ENCODE results near the gene MACF1.
"Not testable (repeated sequence)": the region's sequence is repeated elsewhere in the genome, so short reads cannot be mapped to it uniquely, and the experiment has no call there.

The MACF1 gene

DNA sequence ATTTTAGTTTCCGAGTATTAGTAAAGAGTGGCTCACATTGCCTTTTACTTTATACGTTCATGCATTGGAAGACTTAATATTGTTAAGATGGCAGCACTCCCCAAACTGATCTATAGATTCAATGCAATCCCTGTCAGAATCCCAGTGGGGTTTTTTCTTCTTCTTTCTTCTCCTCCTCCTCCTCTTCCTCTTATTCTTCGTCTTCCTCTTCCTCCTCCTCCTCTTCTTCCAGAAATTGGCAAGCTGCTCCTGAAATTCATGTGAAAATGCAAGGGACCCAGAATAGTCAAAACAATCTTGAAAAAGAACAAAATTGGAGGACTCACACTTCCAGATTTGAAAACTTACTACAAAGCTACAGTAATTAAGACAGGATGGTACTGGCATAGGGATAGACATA, 23.2 kb upstream of the MACF1 start:
- DNase-seq, result no peak

DNA sequence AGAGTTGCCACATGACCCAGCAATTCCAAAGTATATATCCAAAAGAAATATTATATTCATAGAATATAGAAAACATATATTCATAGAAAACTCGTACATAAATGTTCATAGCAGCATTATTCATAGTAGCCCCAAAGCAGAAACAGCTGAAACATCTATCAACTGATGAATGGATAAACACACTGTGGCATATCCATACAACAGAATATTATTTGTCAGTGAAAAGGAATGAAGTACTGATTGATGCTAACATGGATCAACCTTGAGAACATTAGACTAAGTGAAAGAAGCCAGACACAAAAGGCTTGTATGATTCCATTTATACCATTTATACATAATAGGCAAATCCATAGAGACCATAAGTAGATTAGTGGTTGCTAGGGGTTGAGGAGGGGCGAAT, 21.7 kb upstream of the MACF1 start:
- no peak for DNase-seq

DNA sequence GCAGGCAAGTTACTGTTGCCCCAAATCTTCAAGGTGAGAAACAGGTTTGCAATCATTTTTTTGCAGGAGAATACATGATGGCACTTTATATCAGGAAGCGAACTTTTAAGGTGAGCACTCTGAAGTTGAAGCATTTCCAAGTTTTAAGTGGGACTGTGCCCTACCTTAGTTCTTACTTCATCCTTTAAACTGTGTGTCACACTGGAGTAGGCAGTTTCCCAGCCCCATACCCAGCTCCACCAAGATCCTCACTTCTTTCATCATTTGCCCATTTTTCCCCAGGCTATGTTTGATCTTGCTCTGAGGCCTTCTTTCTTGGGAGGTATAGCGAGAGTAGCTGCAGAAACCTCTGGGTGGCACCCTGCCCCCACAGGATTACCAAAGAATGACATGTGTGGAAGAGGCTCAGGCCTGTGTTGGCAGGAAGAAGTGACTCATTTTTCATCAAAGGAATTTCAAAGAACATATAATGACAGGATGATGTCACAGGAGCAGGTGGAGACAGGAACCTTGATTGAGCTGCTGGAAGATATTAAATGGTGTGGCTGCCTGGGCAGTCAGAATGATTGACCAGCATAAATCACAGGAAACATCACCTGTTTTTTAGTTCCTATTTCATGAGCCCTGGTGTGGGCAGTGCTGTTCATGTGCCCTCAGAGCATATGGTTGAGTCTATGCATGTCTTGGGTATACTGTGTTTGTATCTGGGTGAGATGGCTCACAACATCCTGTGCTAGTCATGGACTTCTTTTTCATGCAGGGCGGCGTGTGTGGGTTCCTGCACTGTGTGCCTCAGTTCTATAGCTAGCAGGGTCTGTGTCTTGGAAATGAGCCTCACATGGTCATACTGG, 20.8 kb upstream of the MACF1 start:
- DNase-seq, result peak in 2 of 3 experiments; percentile 52 to 82

DNA sequence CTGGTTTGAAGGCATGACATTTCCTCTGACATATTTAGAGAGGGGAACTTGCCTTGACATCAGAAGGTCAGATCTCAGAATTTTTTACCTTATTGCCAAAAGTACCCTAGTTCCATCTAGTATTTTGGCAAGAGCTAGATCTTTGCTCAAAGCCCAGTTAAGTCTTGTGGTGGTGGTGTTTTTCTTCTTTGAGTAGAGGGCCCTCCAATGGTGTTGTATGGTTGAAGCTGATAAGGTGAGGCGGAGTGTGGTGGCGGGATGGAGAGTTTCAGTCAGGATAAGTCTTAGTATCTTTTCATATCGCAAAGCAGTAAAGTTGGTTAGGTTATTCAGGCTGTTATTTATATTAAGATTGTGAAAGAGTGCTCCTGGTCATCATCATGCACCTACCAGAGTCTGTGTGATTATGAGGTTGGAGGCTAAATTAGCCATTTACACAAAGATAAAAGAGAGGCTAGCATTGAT, 20.1 kb upstream of the MACF1 start:
- DNase-seq, result no peak

DNA sequence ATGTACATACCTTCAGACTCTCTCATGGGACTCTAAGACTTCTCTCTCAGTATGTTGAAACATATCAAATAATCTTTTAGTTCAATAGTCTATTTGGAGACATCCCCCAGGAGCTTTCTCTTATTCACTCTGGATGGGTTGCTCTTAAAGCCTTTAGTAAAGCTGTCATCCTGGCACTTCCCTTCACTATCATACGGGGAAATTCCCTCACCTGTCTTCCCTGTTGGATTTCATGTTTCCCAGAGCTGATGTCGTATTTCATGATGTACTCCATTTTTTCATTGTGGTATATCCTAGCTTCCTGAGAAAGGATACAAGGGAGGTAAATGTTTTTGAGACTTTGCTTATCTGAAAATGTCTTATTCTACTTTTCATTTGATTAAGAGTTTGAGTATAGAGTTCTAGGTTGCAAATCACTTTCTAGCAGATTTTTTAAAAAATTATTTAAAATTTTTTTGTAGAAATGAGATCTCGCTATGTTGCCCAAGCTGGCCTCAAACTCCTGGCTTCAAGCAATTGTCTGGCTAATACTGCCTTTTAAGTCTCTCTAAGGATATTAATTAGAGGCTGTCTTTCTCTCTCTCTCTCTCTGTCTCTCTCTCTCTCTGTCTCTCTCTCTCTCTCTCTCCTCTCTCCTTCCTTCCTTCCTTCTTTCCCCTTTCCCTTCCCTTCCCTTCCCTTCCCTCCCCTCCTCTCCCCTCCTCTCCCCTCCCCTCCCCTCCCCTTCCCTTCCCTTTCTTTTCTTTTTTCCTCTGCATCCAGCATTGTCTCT, 17.0 kb upstream of the MACF1 start:
- no peak for DNase-seq

DNA sequence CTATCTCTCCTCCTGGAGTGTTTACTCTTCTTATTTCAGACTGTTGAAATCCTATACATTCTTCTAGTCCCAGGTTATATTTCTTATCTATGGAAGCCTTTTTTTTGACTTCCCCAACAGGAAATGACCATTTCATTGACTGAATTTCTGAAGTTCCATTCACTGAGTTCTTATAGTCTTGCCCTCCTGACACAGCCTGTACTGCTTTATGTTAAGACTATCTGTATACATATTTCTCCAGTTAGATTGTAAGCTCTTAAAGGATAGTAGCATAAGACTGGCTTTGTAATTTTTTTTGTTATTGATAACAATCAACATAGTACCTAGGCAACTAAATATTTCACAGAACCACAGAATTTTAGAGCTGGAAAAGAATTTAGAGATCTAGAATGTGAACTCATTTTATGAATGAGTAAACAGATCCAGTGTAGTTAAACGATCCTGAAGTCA, 14.9 kb upstream of the MACF1 start:
- no peak for DNase-seq

DNA sequence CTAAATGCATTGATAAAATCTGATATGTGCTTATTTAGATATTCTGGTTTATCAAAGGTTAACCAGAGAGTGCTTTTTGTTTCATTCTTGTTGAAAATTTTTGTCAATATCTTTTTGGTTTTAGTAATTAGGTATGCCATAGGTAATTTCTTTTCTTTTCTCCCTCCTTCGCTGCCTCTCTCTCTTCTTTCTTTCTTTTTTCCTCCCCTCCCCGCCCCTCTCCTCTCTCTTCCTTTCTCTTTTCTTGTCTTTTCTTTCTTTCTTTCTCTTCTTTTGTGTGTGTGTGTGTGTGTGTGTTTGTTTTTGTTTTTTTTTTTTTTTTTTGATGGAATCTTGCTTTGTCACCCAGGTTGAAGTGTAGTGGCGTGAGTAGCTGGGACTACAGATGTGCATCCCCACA, 14.4 kb upstream of the MACF1 start:
- no peak for DNase-seq

DNA sequence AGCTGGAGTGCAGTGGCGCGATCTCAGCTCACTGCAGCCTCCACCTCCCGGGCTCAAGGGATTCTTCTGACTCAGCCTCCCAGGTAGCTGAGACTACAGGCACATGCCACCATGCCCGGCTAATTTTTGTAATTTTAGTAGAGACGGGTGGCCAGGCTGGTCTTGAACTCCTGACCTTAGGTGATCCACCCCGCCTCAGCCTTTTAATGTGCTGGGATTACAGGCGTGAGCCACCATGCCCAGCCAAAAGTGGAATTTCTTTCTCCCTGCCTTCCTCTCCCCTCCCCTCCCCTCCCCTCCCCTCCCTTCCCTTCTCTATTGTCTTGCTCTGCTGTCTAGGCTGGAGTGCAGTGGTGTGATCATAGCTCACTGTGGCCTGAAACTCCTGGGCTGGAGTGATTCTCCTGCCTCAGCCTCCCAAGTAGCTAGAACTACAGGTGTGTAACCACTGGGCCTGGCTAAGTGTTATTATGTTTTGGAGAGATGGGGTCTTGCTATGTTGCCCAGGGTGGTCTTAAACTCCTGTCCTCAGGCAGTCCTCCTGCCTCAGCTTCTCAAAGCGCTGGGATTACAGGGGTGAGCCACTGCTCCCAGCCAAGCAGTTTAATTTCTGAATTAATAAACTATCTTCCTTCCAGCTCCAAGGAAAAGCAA, 10.0 kb upstream of the MACF1 start:
- DNase-seq, result no peak

DNA sequence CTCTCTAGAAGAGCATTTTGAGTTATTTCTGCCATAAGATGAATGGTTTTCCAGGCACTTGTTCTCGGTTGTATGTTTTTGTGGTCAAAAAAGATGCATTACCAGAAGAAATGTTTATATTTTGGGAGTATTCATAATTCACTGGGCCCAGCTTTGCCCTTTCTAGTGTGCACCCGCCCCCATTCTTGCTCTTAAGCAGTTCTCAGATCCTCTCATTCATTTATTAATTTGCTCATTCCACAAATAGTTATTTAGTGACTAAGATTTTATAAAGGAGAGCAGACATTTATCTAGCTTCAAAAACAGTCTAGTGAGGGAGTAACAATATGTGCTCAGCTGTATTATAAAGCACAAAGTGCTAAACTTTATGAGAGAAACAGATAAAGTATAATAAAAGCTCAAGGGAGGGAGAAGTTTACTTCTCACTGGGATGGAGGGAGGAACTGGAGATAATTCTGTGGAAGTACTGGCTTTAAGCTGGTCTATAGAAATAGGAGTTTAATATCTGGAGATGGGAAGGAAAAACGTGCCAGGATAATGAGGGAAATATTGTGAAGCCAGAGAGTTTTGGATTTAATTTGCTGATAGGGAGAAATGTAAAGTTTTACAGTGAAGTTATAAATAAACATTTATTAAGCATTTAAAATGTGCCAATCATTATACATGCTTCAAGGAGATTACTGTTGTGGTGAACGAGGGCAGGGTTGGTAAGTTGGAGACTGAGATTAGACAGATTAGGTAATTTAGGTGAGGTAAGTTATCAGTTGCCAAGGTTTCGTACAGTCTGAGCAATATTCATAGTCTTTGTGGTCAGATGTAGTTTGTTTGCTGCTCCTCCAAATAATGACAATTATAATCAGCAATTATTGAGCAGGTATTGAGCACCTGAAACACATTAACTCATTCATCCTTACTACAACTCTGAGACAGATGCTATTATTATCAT, 9.1 kb upstream of the MACF1 start:
- no peak for DNase-seq

DNA sequence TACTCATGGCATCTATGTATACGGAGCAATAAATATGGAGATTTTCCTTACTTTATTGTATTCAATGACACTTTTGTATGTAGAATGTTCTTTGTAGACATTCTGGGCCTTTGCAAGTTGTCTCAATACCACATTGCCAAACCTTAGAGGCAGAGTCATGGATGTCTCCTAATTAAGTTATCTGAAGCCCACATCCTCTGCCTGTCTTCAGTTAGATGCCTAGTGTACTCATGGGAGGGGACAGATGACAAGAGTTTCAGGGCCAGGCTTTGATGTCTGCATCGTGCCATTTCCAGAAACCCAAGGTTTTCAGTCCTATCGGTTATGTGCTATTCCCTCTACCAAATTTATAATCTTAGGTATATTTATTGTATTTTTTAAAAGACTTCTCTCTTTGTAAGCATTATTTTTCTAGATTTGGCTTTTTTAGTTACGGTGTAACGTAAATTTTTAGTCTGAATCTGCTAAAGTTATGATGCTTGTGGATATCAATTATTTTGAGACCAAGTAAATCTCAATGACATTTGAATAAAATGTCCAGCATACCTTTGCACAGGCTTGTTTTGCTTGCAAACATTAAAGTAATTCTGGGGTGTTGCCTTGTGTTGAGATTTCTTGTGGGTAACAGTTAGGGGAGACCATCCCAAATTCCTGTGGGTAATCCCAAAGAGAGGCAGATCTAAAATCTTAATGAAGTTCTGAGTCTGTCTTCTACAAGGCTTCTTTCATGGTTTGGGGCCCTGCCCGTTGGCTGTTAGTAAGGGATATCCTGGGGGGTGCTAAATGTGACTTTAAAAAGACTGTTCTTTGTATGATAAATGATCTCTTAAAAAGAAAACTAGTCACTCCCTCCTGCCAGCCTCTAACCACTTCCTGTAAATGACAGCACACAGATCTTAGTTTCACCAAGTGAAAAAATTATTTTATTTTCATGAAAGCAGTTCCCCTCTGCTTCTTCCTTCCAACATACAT, 8.0 kb upstream of the MACF1 start:
- DNase-seq, result no peak

DNA sequence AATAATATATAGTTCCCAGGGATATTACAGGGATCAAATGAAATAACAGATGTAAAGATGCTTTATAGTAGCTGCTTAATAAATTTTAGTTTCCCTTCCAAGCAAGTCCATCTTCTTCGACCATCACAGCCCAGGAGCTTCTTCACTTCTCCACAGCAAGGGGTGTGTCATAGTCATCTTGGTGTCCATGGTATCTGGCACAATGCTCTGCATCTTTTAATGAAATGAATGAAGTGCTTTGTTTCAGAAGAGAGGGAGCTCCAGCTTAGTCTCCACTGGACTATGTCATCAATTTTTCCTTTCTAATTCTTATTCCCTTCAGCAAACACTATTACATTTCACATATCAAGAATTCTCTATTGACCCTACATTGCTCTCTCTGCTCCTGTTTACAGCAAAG, 4.9 kb upstream of the MACF1 start:
- DNase-seq, result no peak

DNA sequence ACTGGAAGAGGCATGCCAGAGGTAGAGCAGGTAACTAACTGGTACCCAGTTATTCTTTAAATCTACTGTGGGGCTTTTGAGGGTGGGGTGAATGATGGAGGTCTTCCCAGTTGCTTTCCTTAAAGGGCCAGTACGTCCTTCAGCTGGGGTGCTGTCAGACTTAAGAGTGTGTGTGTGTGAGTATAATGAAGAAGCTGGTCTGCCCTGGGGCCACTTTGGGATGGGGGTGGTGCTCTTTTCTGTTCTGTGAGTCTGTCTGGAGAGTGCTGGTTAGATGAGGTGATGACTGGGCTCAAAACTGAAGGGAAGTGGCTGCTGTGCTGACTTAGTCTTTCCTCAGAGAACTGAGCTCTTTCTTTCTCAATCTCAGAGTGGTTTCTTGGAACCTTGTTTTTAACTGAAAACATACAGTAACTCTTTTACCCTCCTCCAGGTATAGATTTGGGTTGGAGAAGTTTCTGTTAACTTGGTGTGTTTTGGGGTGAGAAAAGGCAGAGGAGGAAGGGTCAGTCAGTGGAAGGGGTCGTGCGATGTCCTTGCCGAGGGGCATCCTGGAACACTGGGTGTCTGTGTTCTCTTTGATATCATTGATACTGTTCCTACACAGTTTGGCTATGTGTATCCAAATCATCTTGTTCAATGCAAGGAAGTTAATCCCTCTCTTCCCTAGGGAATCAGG, 746 bp downstream of the MACF1 start:
- DNase-seq, result no peak

DNA sequence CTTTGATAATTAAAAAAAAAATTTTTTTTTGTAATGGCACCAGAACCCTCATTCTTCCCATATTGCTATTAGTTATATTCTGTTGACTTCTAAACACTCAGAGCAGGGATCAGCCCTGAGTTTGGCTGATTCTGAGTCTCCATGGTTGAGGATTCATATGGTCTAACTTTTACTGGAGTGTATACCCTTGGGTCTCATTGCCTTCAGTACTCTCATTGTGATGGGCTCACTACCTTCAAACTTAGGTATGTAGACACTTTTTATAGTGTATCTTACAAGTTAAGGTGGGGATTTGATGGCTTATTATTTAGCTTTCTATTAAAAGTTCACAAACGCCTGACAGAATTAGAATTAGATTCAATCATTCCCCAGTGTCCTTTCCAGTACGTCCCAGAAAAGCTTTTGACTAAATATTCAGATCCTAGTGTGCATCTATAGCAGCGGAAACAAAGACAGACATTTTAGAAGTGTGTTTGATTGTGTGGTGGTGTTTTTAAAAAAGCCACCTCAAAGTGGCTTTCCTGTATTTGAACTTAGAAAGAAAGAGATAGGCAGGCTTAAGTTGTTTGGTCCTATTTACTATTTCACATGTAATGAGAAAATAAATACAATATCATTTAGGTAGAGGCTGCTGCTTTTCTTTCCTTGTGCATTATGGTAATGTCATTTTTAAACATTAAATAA, 1.4 kb downstream of the MACF1 start:
- DNase-seq, result no peak

DNA sequence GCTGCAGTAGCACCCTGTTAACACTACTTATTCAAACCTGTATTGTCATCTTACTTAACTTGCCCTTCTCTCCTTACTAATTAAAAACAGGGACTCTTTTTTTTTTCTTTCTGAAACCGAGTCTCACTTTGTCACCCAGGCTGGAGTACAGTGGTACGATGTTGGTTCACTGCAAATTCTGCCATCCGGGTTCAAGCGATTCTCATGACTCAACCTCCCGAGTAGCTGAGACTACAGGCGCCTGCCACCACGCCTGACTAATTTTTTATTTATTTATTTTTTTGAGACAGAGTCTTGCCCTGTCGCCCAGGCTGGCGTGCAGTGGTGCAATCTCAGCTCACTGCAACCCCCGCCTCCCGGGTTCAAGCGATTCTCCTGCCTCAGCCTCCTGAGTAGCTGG, 3.9 kb downstream of the MACF1 start:
- DNase-seq, result not testable (repeated sequence)

DNA sequence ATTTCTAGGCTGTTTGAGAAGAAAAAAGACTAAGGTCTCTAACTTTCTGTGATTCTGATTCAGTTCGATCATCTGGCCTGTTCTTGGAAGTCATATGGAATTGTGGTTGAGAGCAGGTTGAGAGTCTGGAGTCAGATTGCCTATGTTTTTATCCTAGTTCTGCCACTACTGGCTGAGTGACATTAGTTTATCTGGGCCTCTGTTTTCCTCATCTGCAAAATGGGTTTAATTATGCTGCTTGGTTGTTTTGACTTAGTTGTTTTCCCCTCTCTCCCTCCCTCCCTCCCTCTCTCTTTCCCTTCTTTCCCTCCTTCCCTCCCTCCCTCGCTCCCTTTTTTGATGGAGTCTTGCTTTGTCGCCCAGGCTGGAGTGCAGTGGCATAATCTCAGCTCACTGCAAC, 6.2 kb downstream of the MACF1 start:
- no peak for DNase-seq

DNA sequence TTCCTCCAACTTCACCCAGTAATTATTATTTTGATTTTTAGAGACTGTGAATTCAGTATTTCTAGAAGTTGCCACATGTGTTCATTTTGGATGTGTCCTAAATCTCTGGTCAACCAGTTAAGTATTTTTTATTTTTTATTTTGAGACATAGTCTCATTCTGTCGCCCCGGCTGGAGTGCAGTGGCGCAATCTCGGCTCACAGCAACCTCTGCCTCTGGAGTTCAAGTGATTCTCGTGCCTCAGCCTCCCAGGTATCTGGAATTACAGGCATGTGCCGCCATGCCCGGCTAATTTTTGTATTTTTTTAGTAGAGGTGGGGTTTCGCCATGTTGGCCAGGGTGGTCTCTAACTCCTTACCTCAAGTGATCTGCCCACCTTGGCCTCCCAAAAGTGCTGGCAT, 8.0 kb downstream of the MACF1 start:
- DNase-seq, result no peak

DNA sequence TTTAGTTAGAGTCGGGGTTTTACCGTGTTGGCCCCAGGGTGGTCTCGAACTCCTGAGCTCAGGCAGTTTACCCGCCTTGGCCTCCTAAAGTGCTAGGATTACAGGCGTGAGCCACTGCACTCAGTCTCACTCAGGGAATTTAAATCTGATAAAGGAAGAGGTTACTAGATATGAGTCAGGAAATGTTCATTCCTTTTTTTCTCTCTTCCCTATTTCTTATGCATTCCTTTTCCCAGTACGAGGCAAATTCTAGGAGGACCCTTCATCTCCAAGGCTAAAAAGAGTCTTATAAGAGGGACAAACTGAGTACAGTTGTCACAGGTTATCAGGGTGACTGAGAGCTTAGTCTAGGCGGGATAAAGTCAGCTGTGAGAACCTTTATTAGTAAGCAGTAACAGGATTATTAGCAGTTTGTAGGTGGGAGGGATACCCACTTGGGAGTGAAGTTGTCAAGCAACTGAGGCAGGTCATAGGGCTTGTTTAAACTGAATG, 9.1 kb downstream of the MACF1 start:
- no peak for DNase-seq

DNA sequence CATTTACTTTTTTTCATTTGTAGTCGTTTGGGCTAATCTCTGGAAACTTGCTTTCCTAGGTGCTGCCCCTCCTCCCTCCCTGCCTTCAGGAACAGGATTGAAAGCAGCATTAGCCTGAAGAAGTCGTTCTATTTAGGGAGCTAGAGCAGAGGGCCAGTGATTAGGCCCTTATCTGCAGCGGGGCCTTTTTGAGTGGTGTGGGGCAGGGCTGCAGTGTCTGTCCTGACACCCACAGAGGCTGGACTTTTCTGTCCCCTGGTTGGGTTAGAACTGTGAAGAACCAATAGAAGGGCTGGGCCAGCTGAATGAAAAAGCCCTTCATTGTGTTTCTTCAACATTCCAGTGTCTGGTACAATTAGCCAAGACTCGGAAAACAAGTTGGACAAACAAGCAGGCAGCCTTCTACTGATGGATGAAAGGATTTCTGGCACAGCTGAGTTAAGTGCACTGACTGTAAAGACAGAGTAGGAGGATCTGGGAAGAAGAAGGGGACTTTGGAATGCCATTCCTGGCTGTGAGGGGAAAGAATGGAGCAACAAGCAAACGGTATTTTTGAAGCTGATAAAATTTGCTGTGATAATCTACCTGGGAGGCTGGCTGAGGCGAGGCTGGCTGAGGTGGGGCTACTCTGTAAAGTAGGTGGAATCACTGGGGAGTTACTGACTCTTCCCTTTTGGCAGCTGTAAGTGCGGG, 9.7 kb downstream of the MACF1 start:
- no peak for DNase-seq

DNA sequence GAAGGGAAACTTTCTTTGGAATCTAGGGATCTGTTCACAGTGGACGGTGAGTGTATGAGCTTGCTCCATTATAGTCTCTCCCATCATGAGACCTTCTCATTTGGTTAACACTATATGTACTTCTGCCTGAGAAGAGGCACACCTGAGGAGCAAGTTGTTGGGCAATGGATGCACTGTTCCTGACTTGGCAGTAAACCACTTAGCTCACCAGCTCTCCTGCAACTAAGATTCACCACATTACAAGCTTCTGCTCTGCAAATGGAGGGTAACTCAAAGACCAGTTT, 10.2 kb downstream of the MACF1 start:
- no peak for DNase-seq
